DOHH2 (cell line): ENCODE measurements around the gene MSMP.

ENCODE experiments used
- CTCF ChIP-seq: fragments of 200-600 bp; sonication (generic); IDR thresholded peaks from one replicate; pipeline ENCODE4 v1.5.1; 2014; ENCODE audit warnings: antibody characterized with exemption, mild to moderate bottlenecking, low read depth, low read length; ENCODE audit not compliant: poor library complexity, severe bottlenecking
- EZH2phosphoT487 ChIP-seq: fragments of 200-600 bp; sonication (generic); IDR thresholded peaks from 2 replicates; pipeline ENCODE4 v1.6.1; 2017; ENCODE audit warnings: borderline replicate concordance, mild to moderate bottlenecking, antibody characterized with exemption, low read length, moderate library complexity, mixed read lengths

- TF ChIP-seq CTCF (no peak), EZH2phosphoT487 (no peak)
Observed at GRCh38 chr9:35745569-35745968, 8.5 kb downstream of the MSMP start.
